ENCODE measurements around the gene CYB561D2. TPM values are rescaled to one million over a fixed set of nuclear protein-coding genes. Genes with fewer than 3 reads are reported as not detected.
A peak's percentile ranks its signal among the peaks of the same experiment; 100 is the strongest.

The CYB561D2 gene
- total and polyA plus RNA-seq, 2 of the 13 experiments (the other 11 are each of a cell fraction or from before 2014, with no cell fraction given), result 11.1 to 17.2 TPM

GRCh38 chr3:50358355-50358910 is 7.8 kb downstream of the CYB561D2 start (continued):
- TF ChIP-seq ZBTB40 (IDR thresholded peaks at IDR 0.05), result no peak
- no peak for TF ChIP-seq ZBTB40 (CRISPR knock-in tag; IDR thresholded peaks at IDR 0.05)
- TF ChIP-seq ZNF891 (CRISPR knock-in tag; IDR thresholded peaks at IDR 0.05), result peak; percentile 53; the same call in 1 of the 2 replicates
- no peak for TF ChIP-seq KDM1A (CRISPR knock-in tag; IDR thresholded peaks at IDR 0.05)
- no peak for TF ChIP-seq FOXK1 (CRISPR knock-in tag; IDR thresholded peaks at IDR 0.05; ENCODE audit: borderline replicate concordance, low read depth)
- 0 out of 2 replicates have a peak, but pooled peaks have one; percentile 0 for TF ChIP-seq ZSCAN29 (CRISPR knock-in tag; conservative IDR thresholded peaks at IDR 0.05)
- TF ChIP-seq ZNF414 (CRISPR knock-in tag; IDR thresholded peaks at IDR 0.05), result no peak; the same call in 1 of the 2 replicates
- no peak for TF ChIP-seq E2F2 (CRISPR knock-in tag; IDR thresholded peaks at IDR 0.05; ENCODE audit: borderline replicate concordance)
